Naive B cell (primary cell): ENCODE data around the gene CCT8L2. TPM values are rescaled to one million over a fixed set of nuclear protein-coding genes. Genes with fewer than 3 reads are reported as not detected.
"Not testable (repeated sequence)": the region's sequence is repeated elsewhere in the genome, so short reads cannot be mapped to it uniquely, and the experiment has no call there.

ENCODE experiments used
- ATAC-seq, 2 donors: fragments of 150-1000 bp; cut with Tn5 transposase; 2 replicates each; pipeline ENCODE4 v1.10.0; 2021; ENCODE audit warnings: low read depth in 2 of 2, mild to moderate bottlenecking in 2 of 2, moderate library complexity in 2 of 2
- DNase-seq: peaks from one replicate; pipeline ENCODE4 v3.0.0; 2022
- H3K27ac Mint-ChIP-seq, 6 donors: one replicate each; pipeline ENCODE4 v1.8.0; 2020 to 2022; ENCODE audit warnings: mild to moderate bottlenecking in 6 of 6, mixed read lengths in 6 of 6, moderate library complexity in 5 of 6, inconsistent platforms in 2 of 6
- H3K27me3 Mint-ChIP-seq, 3 donors: one replicate each; pipeline ENCODE4 v1.8.0; 2021 to 2022; ENCODE audit warnings: mixed read lengths in 3 of 3, mild to moderate bottlenecking in 1 of 3
- H3K36me3 Mint-ChIP-seq, 2 donors: one replicate each; pipeline ENCODE4 v1.8.0; 2020 to 2022; ENCODE audit warnings: mixed read lengths in 2 of 2, inconsistent platforms in 1 of 2, mild to moderate bottlenecking in 1 of 2
- H3K4me1 Mint-ChIP-seq, 3 donors: one replicate each; pipeline ENCODE4 v1.8.0; 2020 to 2022; ENCODE audit warnings: mixed read lengths in 3 of 3, inconsistent platforms in 1 of 3, mild to moderate bottlenecking in 1 of 3, moderate library complexity in 1 of 3
- H3K4me3 Mint-ChIP-seq, 8 donors: one replicate each; pipeline ENCODE4 v1.8.0; 2020 to 2022; ENCODE audit warnings: mild to moderate bottlenecking in 8 of 8, mixed read lengths in 8 of 8, moderate library complexity in 8 of 8, inconsistent platforms in 2 of 8
- H3K9me3 Mint-ChIP-seq, 7 donors: one replicate each; pipeline ENCODE4 v1.8.0; 2020 to 2022; ENCODE audit warnings: mixed read lengths in 7 of 7, mild to moderate bottlenecking in 5 of 7, inconsistent platforms in 2 of 7, moderate library complexity in 1 of 7
- polyA plus RNA-seq, 6 donors: library from polyadenylated mRNA; unstranded; fragments of 300-500 nt; fragmentation: Illumina TruSeq; gene quantifications; one replicate each; pipeline ENCODE4 v1.2.3, GENCODE V29; 2021; ENCODE audit warnings: low read depth in 6 of 6

The CCT8L2 gene
- polyA plus RNA-seq, 6 donors from 2014 or later: not detected

- no peak overlapping the region for H3K27ac Mint-ChIP-seq
- DNase-seq (no peak), ATAC-seq (no peak)
- H3K4me1 Mint-ChIP-seq: no peaks in the 10 kb centered on the region
- peaks cover 0 to 4% (median 0%) of the 10 kb centered on the region in 7 donors for H3K9me3 Mint-ChIP-seq
- H3K27me3 Mint-ChIP-seq: peaks cover 0 to 4% (median 0%) of the 10 kb centered on the region in 3 donors
- H3K36me3 Mint-ChIP-seq: no peaks in the 10 kb centered on the region
- H3K4me3 Mint-ChIP-seq: no peak overlapping the region
These were observed 6.4 kb downstream of the CCT8L2 start for GRCh38 chr22:16586170-16586569.

GRCh38 chr22:16580872-16581271, 11.7 kb downstream of the CCT8L2 start:
- not testable (repeated sequence) for H3K27ac Mint-ChIP-seq, H3K9me3 Mint-ChIP-seq, H3K27me3 Mint-ChIP-seq, H3K4me1 Mint-ChIP-seq, DNase-seq, H3K36me3 Mint-ChIP-seq, ATAC-seq, H3K4me3 Mint-ChIP-seq

- H3K4me1 Mint-ChIP-seq, H3K36me3 Mint-ChIP-seq, H3K9me3 Mint-ChIP-seq, ATAC-seq, H3K4me3 Mint-ChIP-seq, DNase-seq, H3K27me3 Mint-ChIP-seq, H3K27ac Mint-ChIP-seq: not testable (repeated sequence)
These were observed 23.3 kb downstream of the CCT8L2 start for GRCh38 chr22:16569240-16569834.

GRCh38 chr22:16568425-16568758, 24.2 kb downstream of the CCT8L2 start:
- no peaks in the 10 kb centered on the region for H3K36me3 Mint-ChIP-seq

GRCh38 chr22:16567617-16568424, 24.8 kb downstream of the CCT8L2 start:
- not testable (repeated sequence) for H3K4me3 Mint-ChIP-seq, H3K9me3 Mint-ChIP-seq, DNase-seq, H3K36me3 Mint-ChIP-seq, H3K4me1 Mint-ChIP-seq, ATAC-seq, H3K27ac Mint-ChIP-seq, H3K27me3 Mint-ChIP-seq

More at GRCh38 chr22:16568425-16568758, 24.2 kb downstream of the CCT8L2 start:
- H3K27ac Mint-ChIP-seq: no peak overlapping the region
- H3K9me3 Mint-ChIP-seq: no peaks in the 10 kb centered on the region
- ATAC-seq (no peak), DNase-seq (no peak)
- no peaks in the 10 kb centered on the region for H3K4me1 Mint-ChIP-seq
- no peak overlapping the region for H3K4me3 Mint-ChIP-seq
- H3K27me3 Mint-ChIP-seq: no peaks in the 10 kb centered on the region

- H3K4me3 Mint-ChIP-seq, H3K9me3 Mint-ChIP-seq, H3K4me1 Mint-ChIP-seq, H3K27ac Mint-ChIP-seq, H3K27me3 Mint-ChIP-seq, H3K36me3 Mint-ChIP-seq, ATAC-seq, DNase-seq: not testable (repeated sequence)
These were observed 26.0 kb downstream of the CCT8L2 start for GRCh38 chr22:16566421-16567151.

- not testable (repeated sequence) for DNase-seq, ATAC-seq, H3K27ac Mint-ChIP-seq, H3K4me3 Mint-ChIP-seq, H3K9me3 Mint-ChIP-seq, H3K36me3 Mint-ChIP-seq, H3K27me3 Mint-ChIP-seq, H3K4me1 Mint-ChIP-seq
These were observed 26.8 kb downstream of the CCT8L2 start for GRCh38 chr22:16565585-16566420.

GRCh38 chr22:16564837-16565584, 27.6 kb downstream of the CCT8L2 start:
- H3K27ac Mint-ChIP-seq, H3K36me3 Mint-ChIP-seq, H3K9me3 Mint-ChIP-seq, H3K27me3 Mint-ChIP-seq, ATAC-seq, DNase-seq, H3K4me1 Mint-ChIP-seq, H3K4me3 Mint-ChIP-seq: not testable (repeated sequence)

GRCh38 chr22:16563555-16564520, 28.8 kb downstream of the CCT8L2 start:
- Mint-ChIP-seq H3K9me3 (peaks cover 0 to 3% (median 0%) of the 10 kb centered on the region in 7 donors), H3K27ac (no peak overlapping the region), H3K4me3 (no peak overlapping the region), H3K27me3 (no peaks in the 10 kb centered on the region), H3K4me1 (no peaks in the 10 kb centered on the region), H3K36me3 (no peaks in the 10 kb centered on the region)
- DNase-seq (no peak), ATAC-seq (no peak)

- ATAC-seq (no peak), DNase-seq (no peak)
- no peaks in the 10 kb centered on the region for H3K36me3 Mint-ChIP-seq
- peaks cover 0 to 3% (median under 1%) of the 10 kb centered on the region in 7 donors for H3K9me3 Mint-ChIP-seq
- H3K4me3 Mint-ChIP-seq: peak overlapping the region in 1 of 8 donors; percentile 35
- H3K4me1 Mint-ChIP-seq: no peaks in the 10 kb centered on the region
- H3K27me3 Mint-ChIP-seq: no peaks in the 10 kb centered on the region
- H3K27ac Mint-ChIP-seq: no peak overlapping the region
These were observed 29.7 kb downstream of the CCT8L2 start for GRCh38 chr22:16562711-16563554.

GRCh38 chr22:16561093-16561658, 31.4 kb downstream of the CCT8L2 start:
- H3K9me3 Mint-ChIP-seq, H3K4me3 Mint-ChIP-seq, H3K27ac Mint-ChIP-seq, DNase-seq, H3K36me3 Mint-ChIP-seq, ATAC-seq, H3K27me3 Mint-ChIP-seq, H3K4me1 Mint-ChIP-seq: not testable (repeated sequence)
